Activated gamma-delta T cell treated with Interleukin-2 at 50 U/mL for 16 hours (primary cell): Measurements from ENCODE around the gene IMMP1L.
"Not testable (repeated sequence)": the region's sequence is repeated elsewhere in the genome, so short reads cannot be mapped to it uniquely, and the experiment has no call there.

ENCODE experiments used
- DNase-seq: peaks from one replicate; pipeline ENCODE4 v3.0.0-alpha.2; 2020

The IMMP1L gene

GRCh38 chr11:31509429-31510345 is at the start of gene IMMP1L, which contains the start of gene ELP4:
Gene IMMP1L (minus strand): TSS chr11:31509622. CDS start chr11:31463276, 46,346 bp downstream.
Gene ELP4 (plus strand): TSS chr11:31509767. CDS start chr11:31509785, 18 bp downstream.
- DNase-seq, result peak; percentile 95

- no peak for DNase-seq
Measured at GRCh38 chr11:31558001-31558400, 48.6 kb upstream of the IMMP1L start.

DNA sequence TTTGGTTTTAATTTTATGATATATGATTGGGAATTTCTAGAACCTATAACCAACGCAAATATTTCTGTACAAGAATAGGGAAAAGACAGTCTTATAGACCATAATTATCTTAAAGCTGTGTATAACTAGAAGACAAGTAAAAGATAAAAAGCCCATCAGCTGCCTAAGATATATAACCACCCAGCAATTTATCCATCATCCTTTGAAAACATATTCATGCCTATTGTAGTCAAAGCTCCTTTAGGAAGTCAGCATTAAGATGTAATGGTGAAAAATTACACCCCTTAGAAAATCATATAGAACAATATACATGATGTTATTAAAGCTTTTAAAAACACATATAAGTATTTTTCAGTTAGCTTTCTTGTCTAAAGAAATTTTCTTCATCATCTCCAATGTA is 46.5 kb upstream of the IMMP1L start:
- no peak for DNase-seq

DNA sequence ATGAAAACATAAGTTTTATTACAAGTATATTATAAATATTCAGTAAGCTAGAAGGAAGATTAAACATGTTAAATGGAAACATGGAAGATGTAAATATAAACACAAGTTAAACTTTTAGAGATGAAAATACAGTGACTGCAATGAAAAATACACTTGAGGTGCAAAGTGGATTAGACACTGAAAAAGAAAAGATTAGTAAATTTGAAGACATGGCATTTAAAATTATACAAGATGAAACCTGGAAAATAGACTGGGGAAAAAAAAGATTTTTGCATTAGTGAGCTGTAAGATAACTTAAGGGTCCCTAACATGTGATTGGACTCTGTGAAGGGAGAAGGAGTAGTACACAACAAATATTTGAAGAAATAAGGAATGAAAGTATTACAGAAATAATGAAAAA is 33.4 kb upstream of the IMMP1L start:
- no peak for DNase-seq

GRCh38 chr11:31535479-31535878 is 26.1 kb upstream of the IMMP1L start:
- DNase-seq, result no peak

- no peak for DNase-seq
Measured at GRCh38 chr11:31531293-31531692, 21.9 kb upstream of the IMMP1L start.

DNA sequence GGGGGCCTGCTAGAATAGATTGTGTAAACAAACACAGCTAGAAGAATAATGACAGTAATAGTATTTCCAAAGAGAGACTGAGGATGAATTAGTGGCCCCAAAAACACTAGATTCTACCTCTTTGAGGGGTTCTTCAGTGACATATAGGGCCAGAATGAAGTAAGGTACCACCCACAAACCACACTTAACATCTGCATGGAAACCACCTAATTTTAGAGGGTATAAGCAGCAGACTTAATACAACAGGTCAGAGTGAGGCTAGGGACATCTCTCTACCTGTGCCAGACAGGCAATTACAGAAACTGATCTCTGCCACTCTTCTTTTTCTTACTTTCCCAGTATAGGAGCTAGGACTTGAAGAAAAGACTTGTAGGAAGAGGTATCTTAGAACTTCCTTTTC is 20.3 kb upstream of the IMMP1L start:
- no peak for DNase-seq

- DNase-seq, result no peak
Measured at GRCh38 chr11:31529189-31529588, 19.8 kb upstream of the IMMP1L start.

DNA sequence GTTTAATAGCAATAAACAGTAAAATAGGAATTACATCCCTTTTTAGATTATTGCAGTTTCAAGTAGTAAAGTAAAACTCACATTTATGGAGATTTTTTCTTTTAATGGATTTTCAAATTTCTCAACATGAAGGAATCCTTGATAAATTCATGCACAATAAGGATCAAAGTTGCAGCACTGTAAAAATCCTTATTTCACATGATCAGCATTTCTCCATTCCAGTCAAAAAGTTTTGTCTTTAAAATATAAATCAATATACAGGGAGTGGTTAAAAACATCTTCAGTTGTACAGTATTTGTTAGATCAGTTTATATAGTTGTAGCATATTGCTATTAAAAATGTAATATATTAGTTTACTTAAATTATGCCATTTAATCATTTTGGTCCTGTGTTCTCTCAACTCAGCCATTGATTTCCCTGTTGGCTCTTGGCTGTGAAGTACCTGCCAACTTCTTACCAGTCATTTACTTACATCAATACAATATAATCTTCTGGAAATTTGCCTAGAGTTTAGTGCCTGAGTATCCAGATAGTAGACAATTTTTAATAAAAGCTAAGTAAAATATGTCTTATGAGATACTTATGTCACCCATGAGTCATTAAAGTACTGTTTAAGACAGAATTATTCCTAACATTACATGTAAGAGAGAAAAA is 12.2 kb upstream of the IMMP1L start:
- no peak for DNase-seq

GRCh38 chr11:31512117-31512516 is 2.7 kb upstream of the IMMP1L start:
- no peak for DNase-seq

DNA sequence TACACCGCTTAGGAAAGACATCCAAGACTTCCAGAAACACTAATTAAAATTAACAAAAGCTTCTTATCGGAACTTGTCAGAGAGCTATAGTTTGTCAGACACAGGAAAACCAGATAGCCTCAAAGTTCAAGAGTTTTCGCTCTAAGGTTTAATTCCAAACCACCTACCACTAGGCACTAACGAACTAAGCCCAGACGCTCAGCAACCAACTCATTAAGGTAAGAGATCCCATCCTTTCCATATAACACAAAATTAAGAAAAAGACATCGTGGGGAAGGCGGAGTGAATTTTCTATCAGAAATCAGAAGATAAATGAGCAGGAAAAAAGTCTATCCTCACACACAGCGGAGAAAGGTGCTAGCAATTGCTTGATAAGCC is 382 bp downstream of the IMMP1L start:
- no peak for DNase-seq

DNA sequence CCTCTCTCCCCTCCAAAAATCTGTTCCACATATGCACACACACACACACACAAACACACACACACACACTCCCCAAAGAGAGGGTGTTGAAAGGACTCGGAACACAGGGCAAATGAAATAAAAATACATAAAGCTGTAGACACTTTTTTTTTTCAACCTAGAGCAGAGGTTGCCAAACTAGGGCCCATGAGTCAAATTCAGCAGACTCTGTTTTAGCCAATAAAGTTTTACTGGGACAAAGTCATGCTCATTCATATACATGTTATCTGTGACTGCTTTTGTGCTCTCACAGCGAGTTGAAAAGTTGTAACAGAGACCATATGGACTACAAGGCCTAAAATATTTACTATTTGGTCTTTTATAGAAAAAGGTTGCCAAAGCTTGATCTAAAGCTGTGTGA is 8.9 kb downstream of the IMMP1L start:
- DNase-seq, result no peak

DNA sequence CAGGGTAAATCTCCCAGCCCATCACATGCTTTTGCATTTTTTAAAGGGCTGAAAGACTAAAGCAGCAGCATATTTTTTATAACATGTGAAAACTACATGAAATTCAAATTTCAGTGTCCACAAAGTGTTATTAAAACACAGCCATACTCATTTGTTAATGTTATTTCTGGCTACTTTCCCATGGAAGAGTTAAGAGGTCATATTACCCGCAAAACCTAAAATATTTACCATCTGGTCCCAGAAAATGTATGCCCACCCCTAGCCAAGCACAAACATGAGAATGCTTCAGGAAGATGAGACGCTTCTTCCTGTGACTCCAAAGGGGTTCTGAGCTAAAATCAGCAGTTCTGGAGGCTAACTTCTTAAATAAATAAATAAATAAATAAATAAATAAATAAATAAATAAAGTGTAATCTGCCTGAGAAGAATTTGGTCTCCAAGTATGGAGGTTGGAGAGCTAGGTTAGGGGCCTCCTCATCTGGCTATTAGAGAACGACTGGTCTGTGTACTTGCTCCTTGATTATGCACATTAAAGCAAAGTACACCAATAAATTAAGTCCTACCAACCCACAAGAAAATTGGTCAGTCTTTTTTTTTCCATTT is 9.7 kb downstream of the IMMP1L start:
- no peak for DNase-seq

DNA sequence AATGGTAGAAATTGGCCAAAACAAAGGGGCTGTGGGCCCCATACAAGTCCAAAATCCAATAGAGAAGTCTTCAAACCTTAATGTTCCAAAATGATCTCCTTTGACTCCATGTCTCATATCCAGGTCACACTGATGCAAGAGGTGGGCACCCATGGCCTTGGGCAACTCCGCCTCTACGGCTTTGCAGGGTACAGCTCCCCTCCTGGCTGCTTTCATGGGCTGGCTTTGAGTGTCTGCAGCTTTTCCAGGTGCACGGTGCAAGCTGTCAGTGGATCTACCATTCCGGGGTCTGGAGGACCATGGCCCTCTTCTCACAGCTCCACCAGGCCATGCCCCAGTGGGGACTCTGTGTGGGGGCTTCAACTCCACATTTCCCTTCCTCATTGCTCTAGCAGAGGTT is 15.7 kb downstream of the IMMP1L start:
- DNase-seq, result not testable (repeated sequence)

- no peak for DNase-seq
Measured at GRCh38 chr11:31493235-31493634, 16.2 kb downstream of the IMMP1L start.

- no peak for DNase-seq
Measured at GRCh38 chr11:31492320-31492913, 17.0 kb downstream of the IMMP1L start.

DNA sequence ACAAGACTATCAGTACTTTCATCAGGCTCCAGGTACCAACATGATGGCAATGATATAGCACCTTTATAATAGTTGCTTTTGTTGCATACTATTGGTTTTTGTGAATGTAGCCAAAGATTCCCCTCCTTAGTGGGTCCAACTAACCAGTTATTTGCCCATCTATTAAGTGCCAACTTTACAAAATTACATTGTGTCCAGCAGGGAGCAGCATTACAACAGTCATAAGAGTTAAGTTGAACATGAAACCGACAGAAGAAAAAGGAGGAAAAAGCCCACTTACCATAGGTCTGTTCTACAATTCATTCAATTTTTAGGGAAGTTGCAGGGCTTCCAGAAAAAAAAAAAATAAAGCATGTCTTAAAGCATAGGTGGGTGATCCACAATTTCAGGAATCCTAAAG is 21.6 kb downstream of the IMMP1L start:
- no peak for DNase-seq

- DNase-seq, result no peak
Measured at GRCh38 chr11:31484497-31484896, 24.9 kb downstream of the IMMP1L start.

DNA sequence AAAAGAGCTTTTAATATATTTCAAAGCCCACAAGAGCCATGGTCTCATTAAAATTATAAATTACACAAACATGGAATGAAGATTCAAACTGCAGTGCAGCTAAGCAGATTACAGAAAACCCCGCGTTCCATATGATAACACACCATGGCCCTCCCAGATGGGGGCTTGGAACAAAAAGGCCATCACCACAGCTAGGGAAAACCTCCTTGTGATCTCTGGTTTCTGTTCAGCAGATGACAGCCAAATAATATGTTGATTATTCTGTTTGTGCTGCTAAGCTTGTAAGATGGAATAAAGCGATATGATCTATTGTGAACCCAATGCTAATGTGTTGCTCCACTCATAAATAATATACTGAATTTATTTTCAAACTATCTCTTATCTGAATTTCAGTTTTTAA is 28.5 kb downstream of the IMMP1L start:
- DNase-seq, result no peak

- no peak for DNase-seq
Measured at GRCh38 chr11:31479066-31479465, 30.4 kb downstream of the IMMP1L start.

- no peak for DNase-seq
Measured at GRCh38 chr11:31478223-31478590, 31.2 kb downstream of the IMMP1L start.

- DNase-seq, result no peak
Measured at GRCh38 chr11:31477528-31478222, 31.7 kb downstream of the IMMP1L start.

- no peak for DNase-seq
Measured at GRCh38 chr11:31474083-31474482, 35.3 kb downstream of the IMMP1L start.
